Fibroblast of skin of left quadriceps (primary cell): ENCODE data around the gene GRHL3.

Experiments used
- DNase-seq, 2 experiments: peaks; one replicate each; pipeline ENCODE4 v3.0.0-alpha.2; 2013; ENCODE audit warnings: low read depth in 2 of 2

Gene GRHL3

GRCh38 chr1:24392982-24393650, 74.0 kb downstream of the GRHL3 start:
- DNase-seq: no peak

- DNase-seq: no peak
Observed at GRCh38 chr1:24393892-24394291, 74.7 kb downstream of the GRHL3 start.

GRCh38 chr1:24400065-24400464, 80.9 kb downstream of the GRHL3 start:
- no peak for DNase-seq

- no peak for DNase-seq
Observed at GRCh38 chr1:24403806-24404205, 84.6 kb downstream of the GRHL3 start.
